Measurements from ENCODE around the gene SMC1B. TPM values are rescaled to one million over a fixed set of nuclear protein-coding genes. Genes with fewer than 3 reads are reported as not detected.
A peak's percentile ranks its signal among the peaks of the same experiment; 100 is the strongest.

The SMC1B gene
- total and polyA plus RNA-seq, 8 donors, result 0.10 to 0.35 (median 0.16) TPM

- Histone ChIP-seq H3K36me3 (peaks cover 0 to 14% of the 10 kb centered on the region in 2 donors), H3K4me3 (no peak overlapping the region), H3K27ac (peak overlapping the region; percentile 77 to 83), H3K9me3 (no peaks in the 10 kb centered on the region), H3K27me3 (no peaks in the 10 kb centered on the region), H3K4me1 (peaks cover 6 to 52% of the 10 kb centered on the region in 2 donors)
- TF ChIP-seq CTCF (IDR thresholded peaks at IDR 0.05), result no peak
- intact Hi-C loops (cut with DNase I), result no loop called here
- ATAC-seq (peak; percentile 38), DNase-seq (peak in 2 of 4 donors; percentile 61 to 70)
Measured at GRCh38 chr22:45318558-45319323, 94.7 kb downstream of the SMC1B start.

- intact Hi-C loops (cut with DNase I), result no loop called here
Measured at GRCh38 chr22:45318168-45318557, 95.2 kb downstream of the SMC1B start.

DNA sequence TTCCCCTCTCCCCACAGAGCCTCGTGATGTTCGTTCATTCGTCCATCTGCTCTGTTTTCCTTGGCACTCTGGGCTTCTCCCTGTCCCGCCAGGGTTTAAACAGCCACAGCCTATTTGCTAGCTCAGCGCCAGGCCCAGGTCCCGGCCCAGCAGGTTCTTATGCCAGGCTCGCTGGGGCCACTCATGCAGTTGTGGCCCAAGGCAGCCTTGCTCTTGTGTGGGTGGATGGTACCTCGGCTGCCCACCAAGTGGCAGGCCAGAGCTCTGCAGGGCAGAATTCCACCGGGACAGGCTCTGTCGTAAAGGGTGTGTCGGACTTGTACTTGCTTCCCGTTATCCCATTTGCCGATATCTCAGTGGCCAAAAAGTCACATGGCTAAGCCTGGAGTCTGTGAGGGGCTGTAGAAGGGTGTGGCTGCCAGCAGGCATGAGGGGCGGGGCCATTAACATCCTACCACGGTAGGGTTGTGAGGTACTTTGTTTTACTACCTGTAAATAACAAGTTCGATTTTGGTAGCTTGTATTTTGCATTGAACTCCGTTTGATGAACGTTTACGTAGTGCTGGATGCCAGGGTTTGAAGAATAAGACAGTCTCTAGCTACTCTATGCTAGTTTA, 95.7 kb downstream of the SMC1B start:
- no peak overlapping the region for H3K4me3 ChIP-seq
- peaks cover 0 to 3% of the 10 kb centered on the region in 2 donors for H3K36me3 ChIP-seq
- H3K27me3 ChIP-seq, result no peaks in the 10 kb centered on the region
- intact Hi-C loops (cut with DNase I), result no loop called here
- ATAC-seq, result peak; percentile 51
- no peak for TF ChIP-seq CTCF (IDR thresholded peaks at IDR 0.05)
- H3K27ac ChIP-seq, result peak overlapping the region; percentile 77 to 83
- H3K4me1 ChIP-seq, result peaks cover 6 to 55% of the 10 kb centered on the region in 2 donors
- H3K9me3 ChIP-seq, result no peaks in the 10 kb centered on the region
- DNase-seq, result no peak

More at GRCh38 chr22:45318168-45318557, 95.2 kb downstream of the SMC1B start:
- DNase-seq (peak in 3 of 4 donors; percentile 71 to 89 (median 86)), ATAC-seq (peak; percentile 59)
- no peaks in the 10 kb centered on the region for H3K27me3 ChIP-seq
- peaks cover 6 to 55% of the 10 kb centered on the region in 2 donors for H3K4me1 ChIP-seq
- no peaks in the 10 kb centered on the region for H3K9me3 ChIP-seq
- H3K27ac ChIP-seq, result peak overlapping the region; percentile 77 to 83
- TF ChIP-seq CTCF (IDR thresholded peaks at IDR 0.05), result no peak
- peaks cover 0 to 8% of the 10 kb centered on the region in 2 donors for H3K36me3 ChIP-seq
- H3K4me3 ChIP-seq, result no peak overlapping the region

DNA sequence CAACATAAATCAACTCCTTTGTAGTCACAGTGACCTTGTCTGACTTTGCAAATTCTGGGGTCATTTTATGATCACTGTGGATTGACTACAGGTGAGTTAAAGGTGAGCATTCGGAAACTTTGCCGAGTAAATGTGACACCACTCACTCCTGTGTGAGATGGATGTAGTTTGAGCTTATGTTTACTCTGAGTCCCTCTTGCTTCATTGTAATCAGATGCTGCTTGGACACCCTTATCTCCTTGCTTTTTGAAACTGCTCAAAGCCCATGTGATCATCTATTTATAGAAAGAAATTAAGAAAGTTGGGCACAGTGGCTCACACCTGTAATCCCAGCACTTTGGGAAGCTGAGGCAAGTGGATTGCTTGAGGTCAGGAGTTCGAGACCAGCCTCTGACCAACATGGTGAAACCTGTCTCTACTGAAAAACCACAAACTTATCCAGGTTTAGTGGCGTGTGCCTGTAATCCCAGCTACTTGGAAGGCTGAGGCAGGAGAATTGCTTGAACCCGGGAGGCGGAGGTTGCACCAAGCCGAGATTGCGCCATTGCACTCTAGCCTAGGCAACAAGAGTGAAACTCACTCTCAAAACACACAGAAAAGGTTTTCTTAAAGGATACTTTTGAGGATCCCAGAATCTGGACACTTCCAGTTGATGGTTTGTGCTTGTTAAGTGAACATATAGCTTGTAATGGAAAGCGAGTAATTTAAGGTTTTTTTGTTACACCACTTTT, 96.4 kb downstream of the SMC1B start:
- peak overlapping the region; percentile 77 to 83 for H3K27ac ChIP-seq

More for the DNA sequence above, 96.4 kb downstream of the SMC1B start:
- Histone ChIP-seq H3K4me3 (no peak overlapping the region), H3K9me3 (no peaks in the 10 kb centered on the region), H3K36me3 (no peaks in the 10 kb centered on the region), H3K27me3 (no peaks in the 10 kb centered on the region), H3K4me1 (peaks cover 6 to 56% of the 10 kb centered on the region in 2 donors)
- ATAC-seq, result no peak
- intact Hi-C loops (cut with DNase I), result no loop called here
- no peak for DNase-seq
- TF ChIP-seq CTCF (IDR thresholded peaks at IDR 0.05), result no peak
